ENCODE results near the gene SLC4A1AP.
A peak's percentile ranks its signal among the peaks of the same experiment; 100 is the strongest.
"Not testable (repeated sequence)": the region's sequence is repeated elsewhere in the genome, so short reads cannot be mapped to it uniquely, and the experiment has no call there.

SLC4A1AP gene

GRCh38 chr2:27663285-27664153 is at the start of gene SLC4A1AP, which contains the start of gene SUPT7L:
Gene SLC4A1AP (plus strand): TSS chr2:27663889. CDS start chr2:27663915, 26 bp downstream.
Gene SUPT7L (minus strand): TSS chr2:27663614. CDS start chr2:27662192, 1,422 bp downstream.
- peak; percentile 78 for DNase-seq

- DNase-seq = no peak
These were observed 49.7 kb upstream of the SLC4A1AP start for GRCh38 chr2:27613985-27614384.

- no peak for DNase-seq
These were observed 48.4 kb upstream of the SLC4A1AP start for GRCh38 chr2:27615316-27615715.

- DNase-seq = no peak
These were observed 42.2 kb upstream of the SLC4A1AP start for GRCh38 chr2:27621524-27621923.

- DNase-seq = no peak
These were observed 40.7 kb upstream of the SLC4A1AP start for GRCh38 chr2:27622921-27623384.

GRCh38 chr2:27624943-27625342 is 38.7 kb upstream of the SLC4A1AP start:
- DNase-seq = no peak

- DNase-seq = not testable (repeated sequence)
These were observed 37.4 kb upstream of the SLC4A1AP start for GRCh38 chr2:27626323-27626722.

GRCh38 chr2:27626921-27627320 is 36.8 kb upstream of the SLC4A1AP start:
- DNase-seq = not testable (repeated sequence)

GRCh38 chr2:27627963-27628766 is 35.5 kb upstream of the SLC4A1AP start:
- peak; percentile 32 for DNase-seq

GRCh38 chr2:27628767-27629709 is 34.7 kb upstream of the SLC4A1AP start, which contains the start of the genes CCDC121 and GPN1:
Gene CCDC121 (minus strand): TSS chr2:27629012. CDS start chr2:27627799, 1,213 bp downstream.
Gene GPN1 (plus strand): TSS chr2:27629050. CDS start chr2:27629059, 9 bp downstream.
- peak; percentile 96 for DNase-seq

- not testable (repeated sequence) for DNase-seq
These were observed 33.4 kb upstream of the SLC4A1AP start for GRCh38 chr2:27630257-27630656.

- no peak for DNase-seq
These were observed 29.4 kb upstream of the SLC4A1AP start for GRCh38 chr2:27634291-27634690.

- no peak for DNase-seq
These were observed 26.9 kb upstream of the SLC4A1AP start for GRCh38 chr2:27636766-27637165.

- peak; percentile 35 for DNase-seq
These were observed 25.6 kb upstream of the SLC4A1AP start for GRCh38 chr2:27638037-27638637.

- peak; percentile 31 for DNase-seq
These were observed 25.0 kb upstream of the SLC4A1AP start for GRCh38 chr2:27638709-27639108.

- no peak for DNase-seq
These were observed 22.9 kb upstream of the SLC4A1AP start for GRCh38 chr2:27640722-27641245.

- DNase-seq = no peak
These were observed 18.5 kb upstream of the SLC4A1AP start for GRCh38 chr2:27645197-27645596.

GRCh38 chr2:27647289-27647688 is 16.4 kb upstream of the SLC4A1AP start:
- no peak for DNase-seq

GRCh38 chr2:27647737-27648136 is 16.0 kb upstream of the SLC4A1AP start:
- DNase-seq = no peak

GRCh38 chr2:27651056-27651455 is 12.6 kb upstream of the SLC4A1AP start:
- DNase-seq = no peak

- DNase-seq = no peak
These were observed 11.3 kb upstream of the SLC4A1AP start for GRCh38 chr2:27652341-27652740.

Data from stimulated activated CD4-positive, alpha-beta T cell treated with anti-CD3 and anti-CD28 coated beads, Interleukin-4, amount 100 ng/mL, for 24 hours (primary cell).